ENCODE results near the gene ZNF575. TPM values are rescaled to one million over a fixed set of nuclear protein-coding genes. Genes with fewer than 3 reads are reported as not detected.

ZNF575 gene
- polyA plus RNA-seq, 3 donors, result 0.25 to 0.79 (median 0.29) TPM

DNA sequence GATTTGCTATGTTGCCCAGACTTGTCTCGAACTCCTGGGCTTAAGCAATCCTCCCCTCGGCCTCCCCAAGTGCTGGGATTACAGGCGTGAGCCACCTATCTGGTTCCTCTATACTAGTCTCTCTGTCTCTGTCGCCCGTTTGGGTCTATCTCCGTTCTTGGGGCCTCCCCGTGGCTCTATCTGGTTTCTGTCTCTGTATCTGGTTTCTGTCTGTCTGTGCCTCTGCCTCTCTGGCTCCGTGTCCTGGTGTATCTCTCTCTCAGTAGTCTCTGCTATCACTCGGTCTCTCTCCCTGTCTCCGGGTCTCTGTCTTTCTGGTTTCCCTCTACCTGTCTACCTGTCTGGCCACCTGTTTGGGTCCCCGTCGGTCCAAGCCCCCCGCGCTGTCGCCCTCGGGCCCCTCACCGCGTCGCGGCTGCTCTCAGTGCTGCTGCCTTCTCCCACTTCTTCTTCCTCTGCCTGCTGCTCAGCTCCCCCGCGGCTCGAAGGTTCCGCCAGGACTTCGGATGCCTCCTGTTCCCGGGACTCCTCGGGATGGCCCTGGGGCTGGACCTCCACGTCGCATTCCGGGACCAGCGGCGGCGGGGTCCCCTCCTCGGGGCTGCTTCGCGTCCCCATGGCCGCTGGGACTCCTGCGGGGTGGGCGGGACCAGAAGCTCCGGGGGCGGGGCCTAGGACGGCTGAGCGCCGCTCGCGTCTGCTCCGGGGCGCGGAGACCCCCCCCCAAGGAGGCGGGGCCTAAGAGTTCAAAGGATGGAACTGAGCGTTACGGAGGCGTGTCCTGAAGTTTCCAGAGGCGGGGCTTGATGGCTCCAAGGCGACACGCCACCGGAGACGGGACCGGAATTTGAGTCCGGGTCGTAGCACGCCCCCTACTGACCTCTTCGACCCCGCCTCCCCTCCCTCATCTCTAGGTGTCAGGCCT is 29.2 kb upstream of the ZNF575 start:
- Histone ChIP-seq H3K9ac (ENCODE audit: insufficient read depth, low read length, poor library complexity, severe bottlenecking) (peak overlapping the region; percentile 76), H4K20me1 (ENCODE audit: insufficient read depth, low read length) (no peaks in the 10 kb centered on the region), H3K79me2 (ENCODE audit: insufficient read depth, low read length) (no peaks in the 10 kb centered on the region), H3K9me3 (replicated peaks in 1 of 2; ENCODE audit: control insufficient read depth in 1 of 2, insufficient read depth in 1 of 2, low read length in 2 of 2) (no peaks in the 10 kb centered on the region), H3K27me3 (ENCODE audit: control insufficient read depth in 2 of 2, insufficient read depth in 2 of 2, low read length in 2 of 2) (no peaks in the 10 kb centered on the region), H3K4me3 (replicated peaks in 1 of 3; ENCODE audit: low read depth in 2 of 3, low read length in 3 of 3) (peak overlapping the region; percentile 58 to 89 (median 73)), H2AFZ (ENCODE audit: insufficient read depth, low read depth, low read length, poor library complexity, severe bottlenecking) (peak overlapping the region; percentile 87), H3K4me2 (replicated peaks; ENCODE audit: extremely low read depth, low read length, poor library complexity, severe bottlenecking) (peak overlapping the region; percentile 96), H3K4me1 (ENCODE audit: control insufficient read depth in 1 of 2, insufficient read depth in 2 of 2, low read length in 2 of 2) (peaks cover 18 to 28% of the 10 kb centered on the region in 2 donors), H3K27ac (ENCODE audit: low read depth in 1 of 2, low read length in 2 of 2) (peak overlapping the region; percentile 68 to 74), H3K36me3 (replicated peaks in 1 of 2; ENCODE audit: control insufficient read depth in 1 of 2, insufficient read depth in 2 of 2, low read length in 2 of 2) (peaks cover 14 to 26% of the 10 kb centered on the region in 2 donors)
- peak overlapping the region; percentile 82 to 96 (median 91) for H3K27ac Mint-ChIP-seq
- peak; percentile 88 to 94 (median 92) for DNase-seq
- peaks cover 27 to 53% of the 10 kb centered on the region in 2 donors for H3K36me3 Mint-ChIP-seq
- H3K27me3 Mint-ChIP-seq (ENCODE audit: low read depth in 3 of 3), result peaks cover 2 to 9% (median 5%) of the 10 kb centered on the region in 3 donors
- H3K4me1 Mint-ChIP-seq, result peaks cover 22% of the 10 kb centered on the region
- peak overlapping the region; percentile 96 to 97 for H3K4me3 Mint-ChIP-seq
- TF ChIP-seq, protein P1, sequence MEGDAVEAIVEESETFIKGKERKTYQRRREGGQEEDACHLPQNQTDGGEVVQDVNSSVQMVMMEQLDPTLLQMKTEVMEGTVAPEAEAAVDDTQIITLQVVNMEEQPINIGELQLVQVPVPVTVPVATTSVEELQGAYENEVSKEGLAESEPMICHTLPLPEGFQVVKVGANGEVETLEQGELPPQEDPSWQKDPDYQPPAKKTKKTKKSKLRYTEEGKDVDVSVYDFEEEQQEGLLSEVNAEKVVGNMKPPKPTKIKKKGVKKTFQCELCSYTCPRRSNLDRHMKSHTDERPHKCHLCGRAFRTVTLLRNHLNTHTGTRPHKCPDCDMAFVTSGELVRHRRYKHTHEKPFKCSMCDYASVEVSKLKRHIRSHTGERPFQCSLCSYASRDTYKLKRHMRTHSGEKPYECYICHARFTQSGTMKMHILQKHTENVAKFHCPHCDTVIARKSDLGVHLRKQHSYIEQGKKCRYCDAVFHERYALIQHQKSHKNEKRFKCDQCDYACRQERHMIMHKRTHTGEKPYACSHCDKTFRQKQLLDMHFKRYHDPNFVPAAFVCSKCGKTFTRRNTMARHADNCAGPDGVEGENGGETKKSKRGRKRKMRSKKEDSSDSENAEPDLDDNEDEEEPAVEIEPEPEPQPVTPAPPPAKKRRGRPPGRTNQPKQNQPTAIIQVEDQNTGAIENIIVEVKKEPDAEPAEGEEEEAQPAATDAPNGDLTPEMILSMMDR (IDR thresholded peaks at IDR 0.05), result no peak
- WGBS (ENCODE audit: insufficient coverage), result under 1% methylated on average over 57 of the region's 64 CpGs
- H3K9me3 Mint-ChIP-seq, result no peaks in the 10 kb centered on the region
- intact Hi-C loops (cut with micrococcal nuclease), result loop anchor here in 1 of 2 donors (1.0 kb wide), 1 partner anchor 40 kb away; no protein-coding TSS in a partner anchor

DNA sequence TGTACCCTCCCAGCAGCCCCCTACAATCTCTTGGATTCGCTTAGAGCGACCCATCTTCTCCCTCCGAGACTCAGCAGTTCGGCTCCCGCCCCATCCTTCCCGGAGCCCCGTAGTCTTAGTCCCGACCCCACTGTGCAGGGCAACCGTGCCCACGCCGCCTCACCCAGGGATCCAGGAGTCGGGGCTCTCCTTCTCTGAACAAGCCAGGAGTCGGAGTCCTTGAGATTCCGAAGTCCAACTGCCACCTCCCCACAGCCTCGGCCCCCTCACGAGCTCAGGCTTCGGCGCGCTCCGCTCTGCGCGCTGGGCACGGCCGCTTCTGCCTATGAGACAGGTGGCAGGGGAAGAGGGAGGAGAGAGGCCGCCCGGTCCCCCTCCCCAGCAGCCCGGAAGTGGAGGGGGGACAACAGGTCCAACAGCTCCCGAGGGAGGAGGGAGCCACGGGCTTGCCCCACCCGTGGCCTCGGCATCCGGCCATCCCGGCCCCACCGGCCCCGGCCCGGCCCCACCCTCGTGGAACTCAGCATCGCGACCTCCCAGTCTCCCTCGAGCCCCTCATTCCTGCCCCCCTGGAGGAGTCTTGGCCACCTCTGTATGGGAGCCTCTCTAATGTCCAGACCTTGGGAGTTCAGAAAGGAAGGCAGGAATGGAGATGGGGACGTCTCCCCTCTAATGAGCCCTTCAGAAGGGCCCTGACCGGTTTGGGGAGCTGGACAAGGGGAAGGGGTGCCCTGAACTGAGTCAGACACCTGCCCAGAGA is 28.4 kb upstream of the ZNF575 start, which contains the start of gene PHLDB3:
Gene PHLDB3 (minus strand): TSS at position 321 of the 760 bp plus-strand sequence. CDS start 628 bp downstream, outside the sequence.
- intact Hi-C loops (cut with micrococcal nuclease), result loop anchor here (1.0 to 5.0 kb wide), 2 partner anchors 41 to 57 kb away; no protein-coding TSS in a partner anchor
- Histone ChIP-seq H3K9ac (ENCODE audit: insufficient read depth, low read length, poor library complexity, severe bottlenecking) (peak within 1 kb of the TSS; percentile 76), H3K4me3 (replicated peaks in 1 of 3; ENCODE audit: low read depth in 2 of 3, low read length in 3 of 3) (peak within 1 kb of the TSS; percentile 58 to 89 (median 73)), H3K36me3 (replicated peaks in 1 of 2; ENCODE audit: control insufficient read depth in 1 of 2, insufficient read depth in 2 of 2, low read length in 2 of 2) (peaks cover 19 to 32% of the 10 kb centered on the region in 2 donors), H3K79me2 (ENCODE audit: insufficient read depth, low read length) (no peaks in the 10 kb centered on the region), H3K27me3 (ENCODE audit: control insufficient read depth in 2 of 2, insufficient read depth in 2 of 2, low read length in 2 of 2) (no peaks in the 10 kb centered on the region), H3K9me3 (replicated peaks in 1 of 2; ENCODE audit: control insufficient read depth in 1 of 2, insufficient read depth in 1 of 2, low read length in 2 of 2) (no peaks in the 10 kb centered on the region), H3K27ac (ENCODE audit: low read depth in 1 of 2, low read length in 2 of 2) (peak within 1 kb of the TSS; percentile 68 to 74), H4K20me1 (ENCODE audit: insufficient read depth, low read length) (no peaks in the 10 kb centered on the region), H3K4me1 (ENCODE audit: control insufficient read depth in 1 of 2, insufficient read depth in 2 of 2, low read length in 2 of 2) (peaks cover 18 to 28% of the 10 kb centered on the region in 2 donors), H2AFZ (ENCODE audit: insufficient read depth, low read depth, low read length, poor library complexity, severe bottlenecking) (peak within 1 kb of the TSS; percentile 87), H3K4me2 (replicated peaks; ENCODE audit: extremely low read depth, low read length, poor library complexity, severe bottlenecking) (peak within 1 kb of the TSS; percentile 96)
- no peaks in the 10 kb centered on the region for H3K9me3 Mint-ChIP-seq
- H3K4me1 Mint-ChIP-seq, result peaks cover 22% of the 10 kb centered on the region
- H3K36me3 Mint-ChIP-seq, result peaks cover 29 to 52% of the 10 kb centered on the region in 2 donors
- TF ChIP-seq, protein P1 (IDR thresholded peaks at IDR 0.05), result no peak
- peaks cover 2 to 9% (median 5%) of the 10 kb centered on the region in 3 donors for H3K27me3 Mint-ChIP-seq (ENCODE audit: low read depth in 3 of 3)
- DNase-seq, result peak in 1 of 3 donors; percentile 19
- peak within 1 kb of the TSS; percentile 96 to 97 for H3K4me3 Mint-ChIP-seq
- peak within 1 kb of the TSS; percentile 82 to 96 (median 91) for H3K27ac Mint-ChIP-seq
- WGBS (ENCODE audit: insufficient coverage), result 0% methylated on average over 24 of the region's 42 CpGs
